AG04449 (cell line): Measurements from ENCODE around the gene CADM4.

Source experiments
- CTCF ChIA-PET: fragments of 350-600 bp; formaldehyde crosslinking; extraction: SDS; loops from one replicate; lab custom pipeline; 2021; ENCODE audit warnings: antibody characterized with exemption; lab: Yijun Ruan, JAX
- POLR2A ChIA-PET: fragments of 400-600, 350-600 bp; formaldehyde crosslinking; extraction: SDS; loops from one replicate; lab custom pipeline; 2020; ENCODE audit warnings: antibody characterized with exemption, inconsistent platforms; lab: Yijun Ruan, JAX
- DNase-seq: peaks from one replicate; pipeline ENCODE4 v3.0.0-alpha.2; 2010; ENCODE audit warnings: low read depth, low spot score
- H3K4me3 ChIP-seq: 2 replicates; pipeline ENCODE4 v1.5.1; 2011; ENCODE audit warnings: low read depth, mild to moderate bottlenecking, control low read depth, low read length
- CTCF ChIP-seq: IDR thresholded peaks from one replicate; pipeline ENCODE4 v1.5.1; 2011; ENCODE audit warnings: mild to moderate bottlenecking, moderate library complexity, low read length, control low read depth, inconsistent platforms; ENCODE audit not compliant: insufficient read depth; ENCODE audit errors: missing control alignments

Gene CADM4

DNA sequence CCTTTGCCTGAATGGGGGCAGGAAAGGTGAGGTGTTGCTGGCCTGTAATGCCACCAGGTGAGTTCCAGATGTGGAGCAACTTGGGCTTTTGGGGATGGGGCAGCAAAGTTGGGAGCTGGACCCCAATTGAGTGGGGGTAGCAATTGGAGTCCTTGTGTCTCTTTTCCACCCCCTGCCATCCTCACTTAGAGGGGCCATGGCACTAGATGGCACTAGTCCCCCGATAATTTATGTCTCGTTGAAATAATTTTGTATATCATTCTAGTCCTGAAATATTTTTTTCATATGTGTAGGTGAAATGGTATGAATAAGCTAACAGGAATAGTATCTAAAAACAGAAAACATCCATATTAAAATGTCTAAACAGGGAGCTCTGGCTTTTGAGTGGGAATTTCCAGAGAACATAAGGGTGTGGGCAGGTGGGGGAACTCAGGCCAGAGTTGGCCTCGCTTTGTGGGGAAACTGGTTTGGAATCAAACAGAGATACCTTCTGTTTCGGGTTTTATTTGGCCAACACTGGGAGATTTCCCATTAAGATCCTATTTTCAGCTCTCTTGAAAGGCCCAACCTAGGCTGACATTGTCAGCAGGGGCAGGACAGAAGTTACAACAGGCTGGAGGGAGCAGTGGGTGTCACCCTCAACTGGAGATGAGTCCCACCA, 39.9 kb downstream of the CADM4 start:
- ChIA-PET POLR2A (no interaction called here), CTCF (interaction anchor here (0.8 to 1.5 kb wide), 4 partner anchors 39 to 146 kb away, joined by 3 to 5 read pairs (median 4); no protein-coding TSS in a partner anchor)
- no peak for DNase-seq
- no peak overlapping the region for H3K4me3 ChIP-seq
- TF ChIP-seq CTCF: no peak

GRCh38 chr19:43598445-43599240, 41.0 kb downstream of the CADM4 start:
- TF ChIP-seq CTCF: no peak
- ChIA-PET POLR2A (no interaction called here), CTCF (interaction anchor here (0.8 to 1.5 kb wide), 2 partner anchors 44 to 64 kb away, joined by 3 to 5 read pairs; no protein-coding TSS in a partner anchor)
- no peak overlapping the region for H3K4me3 ChIP-seq
- DNase-seq: no peak

- POLR2A ChIA-PET: no interaction called here
- no peak for TF ChIP-seq CTCF
- CTCF ChIA-PET: interaction anchor here (1.3 to 2.4 kb wide), 3 partner anchors 13 to 59 kb away, joined by 4 to 7 read pairs (median 5); no protein-coding TSS in a partner anchor
- DNase-seq: no peak
- H3K4me3 ChIP-seq: peak overlapping the region; percentile 79
Measured at GRCh38 chr19:43597876-43598275, 41.8 kb downstream of the CADM4 start.

GRCh38 chr19:43596842-43597461, 42.7 kb downstream of the CADM4 start:
- no peak for TF ChIP-seq CTCF
- ChIA-PET CTCF (interaction anchor here (0.9 to 4.9 kb wide), 11 partner anchors 9 to 216 kb away, joined by 3 to 68 read pairs (median 5); no protein-coding TSS in a partner anchor), POLR2A (interaction anchor here (0.7 to 1.7 kb wide), 5 partner anchors 9 to 904 kb away, joined by 3 to 6 read pairs (median 3); partner anchors contain the start of gene ZNF180)
- H3K4me3 ChIP-seq: peak overlapping the region; percentile 79
- no peak for DNase-seq

DNA sequence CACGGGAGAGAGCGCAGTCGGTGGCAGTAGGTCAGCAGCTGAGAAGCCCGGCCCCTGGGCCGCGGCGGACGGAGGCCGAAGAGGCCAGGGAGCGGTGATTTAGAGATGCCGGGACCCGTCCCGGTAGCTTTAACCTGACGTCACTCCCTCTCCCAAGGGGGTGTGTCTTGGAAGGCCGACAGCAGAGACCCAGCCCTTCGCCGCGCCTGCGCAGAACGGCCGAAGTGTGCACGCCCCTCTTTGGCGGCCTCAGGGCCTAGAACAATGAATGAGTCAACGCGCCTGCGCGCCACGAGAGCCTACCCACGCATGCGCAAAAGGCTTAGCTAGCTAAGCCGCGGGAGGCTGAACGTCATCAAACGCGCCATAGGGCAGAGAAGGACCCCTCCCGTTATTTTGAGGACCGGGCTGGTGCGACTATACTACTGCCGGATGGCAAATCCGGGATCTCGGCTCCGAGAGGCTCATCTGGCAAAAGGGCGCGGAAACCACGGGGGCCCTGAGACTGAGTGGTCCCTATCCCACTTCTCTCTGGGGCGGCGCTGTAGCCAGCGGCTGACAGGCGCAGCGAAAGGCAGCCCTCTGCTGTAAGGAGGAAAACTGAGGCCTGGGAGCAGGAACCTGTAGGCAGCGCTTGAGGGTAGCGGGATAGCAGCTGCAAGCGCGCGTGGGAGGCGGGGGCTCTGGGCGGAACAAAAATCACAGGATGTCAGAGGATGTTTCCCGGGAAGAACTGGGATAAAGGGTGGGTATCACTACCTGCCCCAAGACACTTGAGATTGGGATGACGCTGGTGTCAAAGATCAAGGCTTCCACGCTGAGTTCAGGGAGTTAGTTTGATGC, 43.4 kb downstream of the CADM4 start, which contains the start of the genes IRGQ and ZNF576:
Gene IRGQ, minus strand, starts transcription at position 136 of the 843 bp plus-strand sequence. CDS start 796 bp downstream, outside the sequence.
Gene ZNF576, plus strand, starts transcription at position 597 of the 843 bp plus-strand sequence. CDS start 514 bp downstream, outside the sequence.
- ChIA-PET POLR2A (interaction anchor here (0.6 to 1.7 kb wide), 6 partner anchors 10 to 79 kb away, joined by 3 to 6 read pairs (median 4); no protein-coding TSS in a partner anchor), CTCF (interaction anchor here (0.9 to 4.9 kb wide), 12 partner anchors 10 to 216 kb away, joined by 3 to 68 read pairs (median 5); no protein-coding TSS in a partner anchor)
- H3K4me3 ChIP-seq: peak within 1 kb of the TSS; percentile 79
- DNase-seq: peak; percentile 90
- TF ChIP-seq CTCF: no peak
